ENCODE measurements around the gene PTS.
A peak's percentile ranks its signal among the peaks of the same experiment; 100 is the strongest.

PTS gene

GRCh38 chr11:112222303-112222702 is 3.9 kb upstream of the PTS start:
- DNase-seq: peak in 1 of 4 experiments; percentile 8

GRCh38 chr11:112223121-112223520 is 3.1 kb upstream of the PTS start:
- DNase-seq: peak; percentile 17 to 53 (median 34)

GRCh38 chr11:112223754-112224532 is 2.3 kb upstream of the PTS start:
- DNase-seq: no peak

GRCh38 chr11:112225753-112226061 is 521 bp upstream of the PTS start:
- DNase-seq: peak in 1 of 4 experiments; percentile 81

GRCh38 chr11:112226831-112227401 is 688 bp downstream of the PTS start:
- peak in 3 of 4 experiments; percentile 26 to 37 (median 36) for DNase-seq

GRCh38 chr11:112227471-112227870 is 1.2 kb downstream of the PTS start:
- DNase-seq: no peak

GRCh38 chr11:112228706-112229105 is 2.5 kb downstream of the PTS start:
- DNase-seq: no peak

- DNase-seq: no peak
Observed at GRCh38 chr11:112229159-112229558, 2.9 kb downstream of the PTS start.

- no peak for DNase-seq
Observed at GRCh38 chr11:112229746-112230433, 3.7 kb downstream of the PTS start.

GRCh38 chr11:112231952-112232351 is 5.7 kb downstream of the PTS start:
- no peak for DNase-seq

- DNase-seq: no peak
Observed at GRCh38 chr11:112235750-112236390, 9.6 kb downstream of the PTS start.

GRCh38 chr11:112237451-112237850 is 11.2 kb downstream of the PTS start:
- DNase-seq: no peak

- DNase-seq: no peak
Observed at GRCh38 chr11:112238041-112238440, 11.8 kb downstream of the PTS start.

- no peak for DNase-seq
Observed at GRCh38 chr11:112241486-112241885, 15.3 kb downstream of the PTS start.

- DNase-seq: no peak
Observed at GRCh38 chr11:112247201-112247600, 21.0 kb downstream of the PTS start.

GRCh38 chr11:112248201-112248600 is 22.0 kb downstream of the PTS start:
- DNase-seq: peak; percentile 48 to 76 (median 70)

- DNase-seq: no peak
Observed at GRCh38 chr11:112249871-112250610, 23.8 kb downstream of the PTS start.

- DNase-seq: no peak
Observed at GRCh38 chr11:112253605-112254242, 27.5 kb downstream of the PTS start.

GRCh38 chr11:112255067-112255720 is 29.0 kb downstream of the PTS start:
- DNase-seq: peak; percentile 39 to 62 (median 58)

GRCh38 chr11:112260490-112260889 is 34.3 kb downstream of the PTS start, which contains the start of gene PLET1:
TSS of gene PLET1 (minus strand) at chr11:112260860. CDS start at chr11:112260589, 271 bp downstream.
- DNase-seq: no peak

GRCh38 chr11:112265659-112266409 is 39.6 kb downstream of the PTS start:
- DNase-seq: no peak

Measured in suppressor macrophage (primary cell).